WERI-Rb-1 (cell line): Measurements from ENCODE around the gene SLC6A8.

Source experiments
- DNase-seq: peaks from one replicate; pipeline ENCODE4 v3.0.0-alpha.2; 2020
- H3K27ac ChIP-seq: fragments of 250-450 bp; sonication (Bioruptor Pico); 2 replicates; pipeline ENCODE4 v1.5.1; 2020; ENCODE audit warnings: mild to moderate bottlenecking, moderate library complexity
- H3K27me3 ChIP-seq: fragments of 250-450 bp; sonication (Bioruptor Pico); 2 replicates; pipeline ENCODE4 v1.5.1; 2021; ENCODE audit warnings: mild to moderate bottlenecking, low read depth, moderate library complexity; ENCODE audit not compliant: insufficient read depth, severe bottlenecking
- H3K36me3 ChIP-seq: fragments of 250-450 bp; sonication (Bioruptor Pico); 2 replicates; pipeline ENCODE4 v1.5.1; 2020; ENCODE audit warnings: mild to moderate bottlenecking, moderate library complexity
- H3K4me3 ChIP-seq: 2 replicates; pipeline ENCODE4 v1.5.1; 2011; ENCODE audit warnings: low read depth, mild to moderate bottlenecking, control low read depth, low read length
- H3K9me3 ChIP-seq: fragments of 250-450 bp; sonication (Bioruptor Pico); 2 replicates; pipeline ENCODE4 v1.5.1; 2021; ENCODE audit warnings: mild to moderate bottlenecking, moderate library complexity; ENCODE audit not compliant: severe bottlenecking
- TF ChIP-seq, protein P1 (sequence below): IDR thresholded peaks from 2 replicates; pipeline ENCODE4 v1.5.1; 2011; ENCODE audit warnings: low read depth, mild to moderate bottlenecking, control low read depth, inconsistent platforms, low read length

SLC6A8 gene

DNA sequence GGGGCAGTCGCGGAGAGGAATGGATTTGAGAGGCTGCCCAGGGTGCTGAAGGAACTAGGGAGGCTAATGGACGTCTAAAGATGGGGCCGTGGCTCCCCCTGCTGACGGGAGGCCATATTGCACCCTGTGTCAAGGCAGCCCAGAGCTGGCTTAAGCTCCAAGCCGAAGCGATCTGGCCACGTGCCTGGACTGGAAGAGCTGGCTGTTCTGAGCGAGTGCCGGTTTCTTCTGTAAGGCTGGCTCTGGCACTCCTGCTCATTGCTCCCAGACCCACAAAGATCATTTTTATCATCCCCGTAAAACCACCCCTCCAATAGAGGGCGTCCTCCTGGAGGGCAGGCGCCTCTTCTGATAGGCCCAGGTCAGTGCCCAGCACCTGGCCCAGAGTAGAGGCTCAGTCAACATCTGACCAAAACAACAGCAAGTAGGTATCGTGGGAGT lies 19.8 kb upstream of the SLC6A8 start:
- Histone ChIP-seq H3K9me3 (no peaks in the 10 kb centered on the region), H3K36me3 (peaks cover 12% of the 10 kb centered on the region), H3K27ac (peak overlapping the region; percentile 13; the same call in 1 of the 2 replicates), H3K4me3 (peak overlapping the region; percentile 32), H3K27me3 (peaks cover 21% of the 10 kb centered on the region)
- TF ChIP-seq, protein P1, sequence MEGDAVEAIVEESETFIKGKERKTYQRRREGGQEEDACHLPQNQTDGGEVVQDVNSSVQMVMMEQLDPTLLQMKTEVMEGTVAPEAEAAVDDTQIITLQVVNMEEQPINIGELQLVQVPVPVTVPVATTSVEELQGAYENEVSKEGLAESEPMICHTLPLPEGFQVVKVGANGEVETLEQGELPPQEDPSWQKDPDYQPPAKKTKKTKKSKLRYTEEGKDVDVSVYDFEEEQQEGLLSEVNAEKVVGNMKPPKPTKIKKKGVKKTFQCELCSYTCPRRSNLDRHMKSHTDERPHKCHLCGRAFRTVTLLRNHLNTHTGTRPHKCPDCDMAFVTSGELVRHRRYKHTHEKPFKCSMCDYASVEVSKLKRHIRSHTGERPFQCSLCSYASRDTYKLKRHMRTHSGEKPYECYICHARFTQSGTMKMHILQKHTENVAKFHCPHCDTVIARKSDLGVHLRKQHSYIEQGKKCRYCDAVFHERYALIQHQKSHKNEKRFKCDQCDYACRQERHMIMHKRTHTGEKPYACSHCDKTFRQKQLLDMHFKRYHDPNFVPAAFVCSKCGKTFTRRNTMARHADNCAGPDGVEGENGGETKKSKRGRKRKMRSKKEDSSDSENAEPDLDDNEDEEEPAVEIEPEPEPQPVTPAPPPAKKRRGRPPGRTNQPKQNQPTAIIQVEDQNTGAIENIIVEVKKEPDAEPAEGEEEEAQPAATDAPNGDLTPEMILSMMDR, result peak; percentile 97
- peak; percentile 94 for DNase-seq

DNA sequence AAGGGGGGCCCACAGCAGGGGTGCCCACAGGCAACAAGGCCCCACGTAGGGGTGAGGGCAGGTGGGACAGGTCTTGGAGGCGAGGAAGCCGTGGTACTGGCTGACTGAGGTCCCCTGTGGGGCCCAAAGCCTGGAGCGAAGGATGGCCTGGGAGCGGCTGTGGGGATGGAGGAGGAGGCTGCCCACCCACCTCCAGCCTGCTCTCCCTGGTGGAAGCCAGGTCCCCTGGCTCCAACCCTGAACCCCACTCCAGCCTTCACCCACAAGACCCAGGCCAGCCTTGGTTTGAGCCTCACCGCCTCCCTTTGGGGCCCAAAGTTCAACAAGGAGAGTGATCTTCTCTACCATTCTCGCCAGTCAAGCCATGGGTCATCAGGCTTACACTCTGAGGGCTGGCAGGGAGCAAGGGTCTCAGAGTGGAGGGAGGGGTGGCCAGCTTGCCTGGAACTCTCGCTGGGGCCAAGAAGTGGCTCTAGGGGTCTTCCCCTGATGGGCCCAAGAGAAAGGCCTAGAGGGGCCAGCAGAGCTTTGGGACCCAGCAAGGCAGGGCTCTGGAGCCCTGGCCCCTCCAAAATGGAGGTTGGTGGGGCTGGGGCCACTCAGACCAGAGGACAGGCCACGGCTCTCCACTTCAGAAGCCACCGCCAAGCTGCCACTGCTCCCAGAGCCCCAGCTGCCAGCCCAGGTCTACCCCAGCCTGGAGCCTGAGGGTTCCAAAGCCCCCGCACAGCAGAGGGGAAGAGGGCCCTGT lies 19.1 kb upstream of the SLC6A8 start:
- Histone ChIP-seq H3K27me3 (peaks cover 21% of the 10 kb centered on the region), H3K9me3 (no peaks in the 10 kb centered on the region), H3K4me3 (no peak overlapping the region), H3K36me3 (peaks cover 12% of the 10 kb centered on the region), H3K27ac (peak overlapping the region; percentile 21; the same call in 1 of the 2 replicates)
- TF ChIP-seq, protein P1, result no peak
- DNase-seq, result no peak

DNA sequence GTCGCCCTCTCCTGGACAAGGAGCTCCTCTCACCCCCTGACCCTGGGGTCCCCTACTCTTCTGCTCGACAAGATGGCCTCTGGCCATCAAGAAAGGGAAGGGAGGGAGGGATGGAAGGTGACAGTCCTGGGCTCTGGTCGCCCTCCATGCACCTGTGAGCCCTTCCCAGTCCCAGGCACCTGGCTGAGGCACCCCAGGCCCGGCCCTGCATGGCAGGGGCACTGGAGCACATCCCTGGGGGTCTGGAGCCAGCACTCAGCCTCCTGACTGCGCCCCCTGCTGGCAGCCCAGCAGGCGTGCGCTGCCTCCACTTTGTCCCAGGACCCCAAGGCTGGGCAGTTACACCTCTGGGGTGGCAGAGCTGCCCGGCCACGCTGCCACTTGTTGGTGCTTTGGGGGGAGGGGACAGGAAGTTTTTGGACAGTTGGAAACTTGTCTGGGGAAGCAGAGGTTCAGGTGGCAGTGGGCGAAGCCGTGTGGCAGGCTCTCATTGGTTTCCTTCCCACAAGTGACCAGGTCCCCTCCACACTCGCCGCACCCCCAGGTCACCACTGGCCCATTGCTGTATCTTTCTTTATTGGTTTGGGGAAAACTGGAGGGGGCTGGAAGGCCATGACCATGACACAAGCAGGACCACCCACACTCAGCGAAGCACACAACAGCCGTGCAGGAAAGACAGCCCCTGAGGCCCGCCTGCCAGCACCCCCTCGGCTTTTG lies 18.4 kb upstream of the SLC6A8 start:
- DNase-seq, result peak; percentile 66
- TF ChIP-seq, protein P1, result peak; percentile 98
- Histone ChIP-seq H3K36me3 (peaks cover 12% of the 10 kb centered on the region), H3K27ac (no peak overlapping the region), H3K9me3 (no peaks in the 10 kb centered on the region), H3K27me3 (peaks cover 26% of the 10 kb centered on the region), H3K4me3 (no peak overlapping the region)

DNA sequence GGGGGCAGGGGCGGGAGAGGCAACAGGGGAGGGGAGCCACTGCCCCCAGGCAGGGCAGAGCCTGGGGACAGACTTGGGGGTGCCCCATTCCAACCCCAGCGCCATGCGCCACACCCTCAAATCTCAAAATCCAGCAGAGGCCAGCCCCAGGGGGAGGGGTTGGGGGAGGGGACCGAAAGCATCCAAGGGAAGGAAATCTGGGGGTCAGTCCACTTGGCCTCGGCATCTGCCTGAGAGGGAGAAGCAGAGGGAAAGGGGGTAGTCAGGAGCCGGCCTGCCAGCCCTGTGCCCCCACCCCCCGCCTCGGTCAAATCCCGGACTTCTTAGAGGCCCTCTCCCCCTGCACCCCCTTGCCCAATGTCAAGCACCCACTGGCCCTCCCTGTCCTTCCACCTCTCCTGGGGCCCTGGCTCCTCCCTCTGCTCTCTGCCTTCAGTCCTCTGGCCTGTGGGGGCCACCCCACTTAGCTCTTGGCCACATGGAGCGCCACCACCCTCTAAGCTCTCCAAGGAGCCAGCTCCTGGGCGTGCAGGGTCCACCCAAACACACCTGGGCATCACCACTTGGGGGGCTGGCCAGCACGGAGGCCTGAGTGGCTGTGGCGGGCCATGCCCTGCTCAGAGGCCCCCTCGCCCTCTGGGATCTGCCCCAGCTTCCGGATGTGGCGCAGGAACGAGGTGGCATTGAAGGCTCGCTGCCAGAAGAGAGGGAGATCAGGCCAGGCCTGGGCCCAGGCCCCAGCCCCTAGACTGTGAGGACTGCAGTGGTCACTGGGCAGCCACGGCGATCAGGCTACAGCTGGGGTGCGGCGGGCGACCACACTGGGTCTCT lies 17.6 kb upstream of the SLC6A8 start:
- peaks cover 12% of the 10 kb centered on the region for H3K36me3 ChIP-seq
- H3K27me3 ChIP-seq, result peaks cover 31% of the 10 kb centered on the region
- H3K27ac ChIP-seq, result no peak overlapping the region
- H3K4me3 ChIP-seq, result no peak overlapping the region
- no peaks in the 10 kb centered on the region for H3K9me3 ChIP-seq
- TF ChIP-seq, protein P1, result no peak
- no peak for DNase-seq

DNA sequence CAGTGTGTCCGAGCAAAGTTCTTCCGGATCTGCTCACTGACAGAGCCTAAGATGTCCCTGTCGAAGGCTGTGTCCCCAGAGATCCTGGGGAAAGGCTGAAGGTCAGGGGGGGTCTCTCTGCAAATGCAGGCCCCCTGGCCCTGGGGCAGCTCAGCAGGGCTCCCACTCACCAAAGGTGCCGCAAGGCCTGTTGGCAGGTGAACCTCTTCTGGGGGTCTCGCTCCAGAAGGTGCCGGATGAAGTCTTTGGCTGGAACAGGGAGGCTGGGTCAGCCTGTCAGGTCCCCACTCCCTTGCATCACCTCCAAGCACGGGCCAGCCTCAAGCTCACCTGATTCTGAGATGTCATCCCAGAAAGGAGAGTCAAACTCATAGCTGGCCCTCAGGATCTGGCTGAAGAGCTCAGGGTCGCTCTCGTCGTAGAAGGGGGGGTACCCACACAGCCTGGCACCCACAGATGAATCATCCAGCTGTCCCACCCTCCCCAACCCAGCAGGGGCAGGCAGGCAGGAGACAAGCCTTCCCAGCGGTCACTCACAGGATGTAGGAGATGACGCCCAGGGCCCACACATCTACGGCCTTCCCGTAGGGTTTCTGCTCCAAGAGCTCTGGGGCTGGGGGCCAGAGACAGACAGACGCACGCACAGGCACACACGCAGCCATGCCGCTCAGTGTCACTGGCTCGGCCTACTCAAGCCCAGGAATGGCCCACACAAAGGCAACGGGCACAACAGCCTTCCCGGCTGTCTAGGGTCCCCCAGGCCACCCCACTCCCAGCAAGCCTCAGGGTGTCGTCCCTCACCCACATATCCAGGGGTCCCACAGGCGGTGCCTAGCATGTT lies 16.8 kb upstream of the SLC6A8 start:
- no peak overlapping the region for H3K4me3 ChIP-seq
- peaks cover 31% of the 10 kb centered on the region for H3K27me3 ChIP-seq
- TF ChIP-seq, protein P1, result no peak
- no peaks in the 10 kb centered on the region for H3K9me3 ChIP-seq
- peaks cover 12% of the 10 kb centered on the region for H3K36me3 ChIP-seq
- H3K27ac ChIP-seq, result no peak overlapping the region
- no peak for DNase-seq
